Left ventricle myocardium inferior (tissue), 1 donor: ENCODE results near the gene GPR142. TPM values are rescaled to one million over a fixed set of nuclear protein-coding genes. Genes with fewer than 3 reads are reported as not detected.

Experiments
- DNase-seq: peaks from one replicate; pipeline ENCODE4 v3.0.0-alpha.2; 2020
- H3K27ac ChIP-seq: fragments of 200-600 bp; replicated peaks from 2 replicates; pipeline ENCODE4 v1.8.0; 2021
- H3K27me3 ChIP-seq: fragments of 200-600 bp; 2 replicates; pipeline ENCODE4 v1.8.0; 2021; ENCODE audit warnings: low read depth
- H3K36me3 ChIP-seq: fragments of 200-600 bp; 2 replicates; pipeline ENCODE4 v1.8.0; 2021
- H3K4me1 ChIP-seq: fragments of 200-600 bp; 2 replicates; pipeline ENCODE4 v1.8.0; 2021
- H3K4me3 ChIP-seq: fragments of 200-600 bp; 2 replicates; pipeline ENCODE4 v1.8.0; 2021; ENCODE audit warnings: mild to moderate bottlenecking, moderate library complexity
- H3K9me3 ChIP-seq: fragments of 200-600 bp; replicated peaks from 2 replicates; pipeline ENCODE4 v1.8.0; 2021
- intact Hi-C: fragments of 100-400 bp; cut with micrococcal nuclease; formaldehyde crosslinking; loops from one replicate; pipeline ENCODE4 v1.11.0; 2022
- long read RNA-seq: library from polyadenylated mRNA; unstranded; transcript quantifications from one replicate; pipeline ENCODE4 v2.0.0, GENCODE V29; 2021
- total RNA-seq: library from RNA; stranded (reverse); fragmentation: NEBNext Ultra II Directional; extraction: Animal tissue kit (Norgen Biotek cat#: 25700); gene quantifications from one replicate; pipeline ENCODE4 v1.2.1, GENCODE V29; 2021
- TF ChIP-seq, protein P1 (sequence below): fragments of 200-600 bp; IDR thresholded peaks from 2 replicates; pipeline ENCODE4 v1.8.0; 2021; ENCODE audit warnings: antibody characterized with exemption, mild to moderate bottlenecking, borderline replicate concordance
- donor health status: DM: no; HTN: yes; CAD: no; lungs with severe emphysema.

GPR142 gene, protein sequence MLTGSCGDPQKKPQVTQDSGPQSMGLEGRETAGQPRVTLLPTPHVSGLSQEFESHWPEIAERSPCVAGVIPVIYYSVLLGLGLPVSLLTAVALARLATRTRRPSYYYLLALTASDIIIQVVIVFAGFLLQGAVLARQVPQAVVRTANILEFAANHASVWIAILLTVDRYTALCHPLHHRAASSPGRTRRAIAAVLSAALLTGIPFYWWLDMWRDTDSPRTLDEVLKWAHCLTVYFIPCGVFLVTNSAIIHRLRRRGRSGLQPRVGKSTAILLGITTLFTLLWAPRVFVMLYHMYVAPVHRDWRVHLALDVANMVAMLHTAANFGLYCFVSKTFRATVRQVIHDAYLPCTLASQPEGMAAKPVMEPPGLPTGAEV
- not detected for total RNA-seq
- long read RNA-seq: 0 reads

DNA sequence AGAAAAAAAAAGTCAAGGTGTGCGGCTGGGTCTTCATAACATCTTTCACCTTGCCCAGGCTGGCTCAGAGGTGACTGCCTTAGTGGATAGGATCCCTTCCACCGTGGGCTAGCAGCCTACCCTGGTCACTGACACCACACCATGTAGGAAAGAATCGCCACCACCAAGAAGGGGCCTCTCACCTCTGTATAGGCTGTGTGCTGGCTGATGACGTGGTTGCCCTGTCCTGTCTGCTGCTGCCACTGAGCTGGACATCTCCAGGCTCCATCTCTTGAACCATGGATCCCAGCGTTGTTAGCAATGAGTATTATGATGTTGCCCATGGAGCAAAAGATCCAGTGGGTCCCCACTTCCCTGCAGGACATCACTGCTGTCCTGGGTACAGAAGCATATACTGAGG, at the start of gene GPR142:
Gene GPR142, plus strand, starts transcription at position 301 of the 400 bp plus-strand sequence. CDS start 2,035 bp downstream, outside the sequence.
- H3K4me1 ChIP-seq: peaks cover 13% of the 10 kb centered on the region
- H3K9me3 ChIP-seq: no peaks in the 10 kb centered on the region
- H3K4me3 ChIP-seq: peak within 1 kb of the TSS; percentile 35
- TF ChIP-seq, protein P1, sequence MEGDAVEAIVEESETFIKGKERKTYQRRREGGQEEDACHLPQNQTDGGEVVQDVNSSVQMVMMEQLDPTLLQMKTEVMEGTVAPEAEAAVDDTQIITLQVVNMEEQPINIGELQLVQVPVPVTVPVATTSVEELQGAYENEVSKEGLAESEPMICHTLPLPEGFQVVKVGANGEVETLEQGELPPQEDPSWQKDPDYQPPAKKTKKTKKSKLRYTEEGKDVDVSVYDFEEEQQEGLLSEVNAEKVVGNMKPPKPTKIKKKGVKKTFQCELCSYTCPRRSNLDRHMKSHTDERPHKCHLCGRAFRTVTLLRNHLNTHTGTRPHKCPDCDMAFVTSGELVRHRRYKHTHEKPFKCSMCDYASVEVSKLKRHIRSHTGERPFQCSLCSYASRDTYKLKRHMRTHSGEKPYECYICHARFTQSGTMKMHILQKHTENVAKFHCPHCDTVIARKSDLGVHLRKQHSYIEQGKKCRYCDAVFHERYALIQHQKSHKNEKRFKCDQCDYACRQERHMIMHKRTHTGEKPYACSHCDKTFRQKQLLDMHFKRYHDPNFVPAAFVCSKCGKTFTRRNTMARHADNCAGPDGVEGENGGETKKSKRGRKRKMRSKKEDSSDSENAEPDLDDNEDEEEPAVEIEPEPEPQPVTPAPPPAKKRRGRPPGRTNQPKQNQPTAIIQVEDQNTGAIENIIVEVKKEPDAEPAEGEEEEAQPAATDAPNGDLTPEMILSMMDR: no peak
- H3K27me3 ChIP-seq: peaks cover 42% of the 10 kb centered on the region
- H3K27ac ChIP-seq: no peak within 1 kb of the TSS
- H3K36me3 ChIP-seq: no peaks in the 10 kb centered on the region
- DNase-seq: no peak
- intact Hi-C loops: no loop called here

DNA sequence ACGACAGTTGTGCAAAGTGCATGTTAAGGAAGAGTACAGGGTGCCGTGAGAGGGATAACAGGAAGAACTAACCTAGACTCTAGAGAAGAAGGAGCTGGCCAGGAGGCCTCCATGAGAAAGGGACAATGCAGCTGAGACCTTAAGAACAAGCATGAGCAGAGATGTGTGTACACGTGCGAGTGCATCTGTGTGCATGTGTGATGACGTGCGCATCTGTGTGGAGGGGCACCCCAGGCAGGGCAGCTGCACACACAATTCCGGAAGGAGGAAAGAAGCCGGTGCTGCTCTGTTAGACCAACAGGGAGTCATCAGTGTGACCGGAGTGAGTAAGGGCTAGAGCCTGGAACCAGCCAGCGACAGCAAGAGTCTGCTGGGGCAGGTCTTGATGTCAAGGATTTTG, 48.9 kb upstream of the GPR142 start:
- no peaks in the 10 kb centered on the region for H3K9me3 ChIP-seq
- no peaks in the 10 kb centered on the region for H3K27me3 ChIP-seq
- no peak overlapping the region for H3K27ac ChIP-seq
- no peak overlapping the region for H3K4me3 ChIP-seq
- no peaks in the 10 kb centered on the region for H3K36me3 ChIP-seq
- TF ChIP-seq, protein P1: no peak
- intact Hi-C loops: no loop called here
- DNase-seq: no peak
- no peaks in the 10 kb centered on the region for H3K4me1 ChIP-seq

DNA sequence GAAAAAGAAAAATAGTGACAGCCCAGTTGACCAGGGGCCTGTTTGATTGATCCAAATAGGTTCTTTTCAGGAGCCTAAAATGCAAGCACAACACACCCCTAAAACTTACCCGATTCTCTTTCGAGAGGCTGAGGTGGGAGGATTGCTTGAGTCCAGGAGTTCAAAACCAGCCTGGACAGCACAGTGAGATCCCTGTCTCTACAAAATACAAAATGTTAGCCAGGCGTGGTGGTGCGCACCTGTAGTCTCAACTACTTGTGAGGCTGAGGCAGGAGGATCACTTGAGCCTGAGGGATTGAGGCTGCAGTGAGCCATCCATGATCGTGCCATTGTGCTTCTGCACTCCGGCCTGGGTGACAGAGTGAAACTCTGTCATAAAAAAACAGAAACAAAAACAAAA, 42.8 kb upstream of the GPR142 start:
- TF ChIP-seq, protein P1: no peak
- peaks cover 21% of the 10 kb centered on the region for H3K4me1 ChIP-seq
- no peaks in the 10 kb centered on the region for H3K36me3 ChIP-seq
- no peak for DNase-seq
- H3K27me3 ChIP-seq: peaks cover 1% of the 10 kb centered on the region
- peak overlapping the region; percentile 61 for H3K27ac ChIP-seq
- intact Hi-C loops: no loop called here
- H3K4me3 ChIP-seq: no peak overlapping the region
- no peaks in the 10 kb centered on the region for H3K9me3 ChIP-seq

DNA sequence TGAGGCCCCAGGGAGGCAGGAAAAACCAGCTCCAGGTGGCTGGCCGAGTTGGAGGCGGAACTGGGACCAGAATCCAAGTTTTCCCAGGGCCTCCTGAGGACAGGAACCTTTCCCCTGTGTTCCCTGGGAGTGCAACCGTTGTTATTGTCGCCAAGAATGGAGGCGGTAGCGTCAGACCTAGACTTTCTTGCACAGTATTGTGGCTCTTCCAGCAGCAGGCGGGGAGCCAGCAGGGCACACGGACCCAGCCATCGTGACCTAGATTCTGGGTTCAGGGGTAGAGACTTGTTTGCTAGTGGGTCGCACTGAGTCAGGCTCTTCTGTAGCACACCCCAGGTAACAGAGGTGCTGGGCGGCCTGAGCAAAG, 41.9 kb upstream of the GPR142 start:
- TF ChIP-seq, protein P1: no peak
- Histone ChIP-seq H3K4me1 (peaks cover 21% of the 10 kb centered on the region), H3K4me3 (peak overlapping the region; percentile 68), H3K27ac (peak overlapping the region; percentile 61), H3K36me3 (no peaks in the 10 kb centered on the region), H3K27me3 (peaks cover 6% of the 10 kb centered on the region), H3K9me3 (no peaks in the 10 kb centered on the region)
- intact Hi-C loops: no loop called here
- DNase-seq: no peak

DNA sequence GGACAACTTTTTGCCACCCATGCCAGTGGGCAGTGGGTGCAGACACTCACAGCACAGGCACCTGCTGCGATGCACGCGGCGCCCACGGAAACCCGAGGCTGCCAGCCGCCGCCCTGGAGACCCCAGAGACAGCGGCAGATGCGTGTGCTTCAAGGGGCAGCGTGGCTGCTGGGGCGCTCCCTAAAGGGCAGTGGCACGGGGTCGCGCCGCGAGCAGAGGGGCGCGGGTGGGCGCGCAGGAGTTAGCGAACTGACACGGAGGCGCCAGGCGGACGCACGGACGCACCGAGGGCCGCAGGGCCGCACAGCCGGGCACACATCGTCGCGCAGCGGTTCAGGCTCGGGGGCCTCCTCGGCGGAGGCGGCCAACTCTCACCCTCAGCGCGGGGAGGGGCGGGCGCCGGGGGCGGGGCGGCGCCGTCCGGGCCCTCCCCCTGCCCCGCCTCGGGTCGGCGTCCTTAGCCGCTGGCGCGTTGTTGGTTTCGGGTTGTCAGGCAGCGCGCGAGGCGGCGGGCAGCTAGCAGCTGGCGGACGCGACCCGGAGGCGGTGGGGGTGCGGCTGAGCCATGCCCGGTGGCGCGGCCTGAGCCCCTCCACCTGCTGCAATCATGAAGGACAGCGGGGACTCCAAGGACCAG, 41.4 kb upstream of the GPR142 start, which contains the start of gene KIF19:
Gene KIF19, plus strand, starts transcription at position 484 of the 637 bp plus-strand sequence. Its CDS starts 124 bp downstream, at position 608.
- peak within 1 kb of the TSS; percentile 68 for H3K4me3 ChIP-seq
- no peaks in the 10 kb centered on the region for H3K36me3 ChIP-seq
- H3K27ac ChIP-seq: peak within 1 kb of the TSS; percentile 61
- peaks cover 21% of the 10 kb centered on the region for H3K4me1 ChIP-seq
- TF ChIP-seq, protein P1: no peak
- H3K9me3 ChIP-seq: no peaks in the 10 kb centered on the region
- peak; percentile 56 for DNase-seq
- peaks cover 10% of the 10 kb centered on the region for H3K27me3 ChIP-seq
- intact Hi-C loops: no loop called here
